DOHH2 (cell line): ENCODE measurements around the gene IER5.

Source experiments
- CTCF ChIP-seq: fragments of 200-600 bp; sonication (generic); IDR thresholded peaks from one replicate; pipeline ENCODE4 v1.5.1; 2014; ENCODE audit warnings: antibody characterized with exemption, mild to moderate bottlenecking, low read depth, low read length; ENCODE audit not compliant: poor library complexity, severe bottlenecking
- EZH2phosphoT487 ChIP-seq: fragments of 200-600 bp; sonication (generic); IDR thresholded peaks from 2 replicates; pipeline ENCODE4 v1.6.1; 2017; ENCODE audit warnings: borderline replicate concordance, mild to moderate bottlenecking, antibody characterized with exemption, low read length, moderate library complexity, mixed read lengths

GRCh38 chr1:181044449-181044966 is 44.0 kb upstream of the IER5 start:
- no peak for TF ChIP-seq CTCF
- no peak for TF ChIP-seq EZH2phosphoT487
